ENCODE results near the gene EIF3I. TPM values are rescaled to one million over a fixed set of nuclear protein-coding genes. Genes with fewer than 3 reads are reported as not detected.
"Not testable (repeated sequence)": the region's sequence is repeated elsewhere in the genome, so short reads cannot be mapped to it uniquely, and the experiment has no call there.

The EIF3I gene
- total RNA-seq, 1 donor: 280 TPM

- H3K4me3 ChIP-seq (ENCODE audit: low read depth, low read length): no peak overlapping the region
- DNase-seq (ENCODE audit: low read depth): no peak
- no peak for TF ChIP-seq CTCF (IDR thresholded peaks at IDR 0.05; ENCODE audit: insufficient read depth, low read depth, low read length)
Measured at GRCh38 chr1:32249831-32250525, 27.8 kb downstream of the EIF3I start.

- H3K4me3 ChIP-seq (ENCODE audit: low read depth, low read length): no peak within 1 kb of the TSS
- no peak for DNase-seq (ENCODE audit: low read depth)
- TF ChIP-seq CTCF (IDR thresholded peaks at IDR 0.05; ENCODE audit: insufficient read depth, low read depth, low read length): no peak
Measured at GRCh38 chr1:32250893-32251716, 28.9 kb downstream of the EIF3I start, which contains the start of gene LCK. Gene LCK, plus strand, starts transcription at chr1:32251265. Its CDS starts 23,065 bp downstream, at chr1:32274330.

- TF ChIP-seq CTCF (IDR thresholded peaks at IDR 0.05; ENCODE audit: insufficient read depth, low read depth, low read length): no peak
- no peak overlapping the region for H3K4me3 ChIP-seq (ENCODE audit: low read depth, low read length)
- no peak for DNase-seq (ENCODE audit: low read depth)
Measured at GRCh38 chr1:32255072-32256071, 33.2 kb downstream of the EIF3I start.

GRCh38 chr1:32256473-32257226 lies 34.4 kb downstream of the EIF3I start:
- no peak overlapping the region for H3K4me3 ChIP-seq (ENCODE audit: low read depth, low read length)
- TF ChIP-seq CTCF (IDR thresholded peaks at IDR 0.05; ENCODE audit: insufficient read depth, low read depth, low read length): no peak
- DNase-seq (ENCODE audit: low read depth): no peak

GRCh38 chr1:32257227-32257508 lies 35.0 kb downstream of the EIF3I start:
- no peak overlapping the region for H3K4me3 ChIP-seq (ENCODE audit: low read depth, low read length)
- no peak for DNase-seq (ENCODE audit: low read depth)
- TF ChIP-seq CTCF (IDR thresholded peaks at IDR 0.05; ENCODE audit: insufficient read depth, low read depth, low read length): no peak

- not testable (repeated sequence) for DNase-seq (ENCODE audit: low read depth)
Measured at GRCh38 chr1:32263236-32263593, 41.0 kb downstream of the EIF3I start.

More at GRCh38 chr1:32263236-32263593, 41.0 kb downstream of the EIF3I start:
- H3K4me3 ChIP-seq (ENCODE audit: low read depth, low read length): not testable (repeated sequence)
